Heart left ventricle (tissue), 16 donors: ENCODE results near the gene ANKRD11. TPM values are rescaled to one million over a fixed set of nuclear protein-coding genes. Genes with fewer than 3 reads are reported as not detected.
A peak's percentile ranks its signal among the peaks of the same experiment; 100 is the strongest.
"Not testable (repeated sequence)": the region's sequence is repeated elsewhere in the genome, so short reads cannot be mapped to it uniquely, and the experiment has no call there.

Source experiments
- ATAC-seq, 4 donors: fragments of 200-7000 bp; cut with Tn5 transposase; one replicate each; pipeline ENCODE4 v1.9.1; 2020 to 2022; ENCODE audit warnings: moderate library complexity in 4 of 4, mild to moderate bottlenecking in 3 of 4, moderate number of reproducible peaks in 1 of 4
- DNase-seq, 5 donors: peaks; one replicate each; pipeline ENCODE4 v3.0.0-alpha.2; 2020
- H3K27ac ChIP-seq, 12 donors: fragments of 200-600 bp; sonication (generic) in 4 of 12; one replicate each; pipeline versions ENCODE4 v1.5.0 to v1.8.0; 2016 to 2022; ENCODE audit warnings: mild to moderate bottlenecking in 2 of 12
- H3K27me3 ChIP-seq, 9 donors: fragments of 200-600 bp; sonication (generic) in 2 of 9; one replicate each; pipeline versions ENCODE4 v1.5.1 to v1.8.0; 2016 to 2022; ENCODE audit warnings: mild to moderate bottlenecking in 3 of 9
- H3K36me3 ChIP-seq, 9 donors: fragments of 200-600 bp; sonication (generic) in 2 of 9; one replicate each; pipeline versions ENCODE4 v1.5.0 to v1.8.0; 2018 to 2022; ENCODE audit warnings: mild to moderate bottlenecking in 2 of 9
- H3K4me1 ChIP-seq, 12 donors: fragments of 200-600 bp; sonication (generic) in 4 of 12; one replicate each; pipeline versions ENCODE4 v1.5.0 to v1.8.0; 2016 to 2022; ENCODE audit warnings: mild to moderate bottlenecking in 3 of 12
- H3K4me3 ChIP-seq, 12 donors: fragments of 200-600 bp; sonication (generic) in 4 of 12; one replicate each; pipeline versions ENCODE4 v1.5.0 to v1.8.0; 2017 to 2022; ENCODE audit warnings: mild to moderate bottlenecking in 9 of 12, moderate library complexity in 4 of 12
- H3K9me3 ChIP-seq, 12 donors: fragments of 200-600 bp; sonication (generic) in 4 of 12; one replicate each; pipeline versions ENCODE4 v1.5.0 to v1.8.0; 2016 to 2022; ENCODE audit warnings: mild to moderate bottlenecking in 1 of 12
- CTCF ChIP-seq, 12 donors: fragments of 200-600 bp; sonication (generic) in 4 of 12; IDR thresholded peaks; one replicate each; pipeline versions ENCODE4 v1.5.0 to v1.8.0; 2018 to 2022; ENCODE audit warnings: antibody characterized with exemption in 12 of 12, mild to moderate bottlenecking in 5 of 12
- POLR2A ChIP-seq, 2 donors: fragments of 450-650 bp; IDR thresholded peaks; one replicate each; pipeline ENCODE4 v1.6.1; 2017; ENCODE audit warnings: antibody characterized with exemption in 2 of 2, mild to moderate bottlenecking in 2 of 2, moderate library complexity in 2 of 2
- WGBS, 4 donors: extraction: QIAGEN DNeasy Blood & Tissue Kit in 2 of 4; methylation state at CpG; one replicate each; pipeline versions ENCODE4 v1.1.5 to v1.1.7; 2013 to 2018; 5-methylcytosine and 5-hydroxymethylcytosine counted together
- intact Hi-C, 10 donors: fragments of 100-400 bp; cut with DNase I; formaldehyde crosslinking; loops; one replicate each; pipeline versions ENCODE4 v1.11.1 to v1.14.2; 2022
- polyA plus RNA-seq, 2 donors: library from polyadenylated mRNA; stranded (reverse); fragments of 200-250 nt; gene quantifications; one replicate each; pipeline ENCODE4 v1.2.3, GENCODE V29; 2013
- total RNA-seq, 9 donors: library from RNA; depleted of rRNA in 2 of 9; stranded (reverse); fragments of >200 nt in 2 of 9; fragmentation: NEBNext Ultra II Directional in 3 of 9; extraction: Animal tissue kit (Norgen Biotek cat#: 25700) in 3 of 9; gene quantifications; one replicate each; pipeline versions ENCODE4 v1.1.0 to v1.2.4, GENCODE V29; 2016 to 2023
- donor health status: ischemic (EF 13 %, LVEDD 7.1; RV severe dilation, severe dysfunction).
- donor health status: healthy with polysubstance abuse.
- donor health status: DM: no; HTN: yes; CAD: no.
- donor health status: DM: no; HTN: no; CAD: no.
- donor health status: ischemic (EF 25% LVEDD 6.9; RV normal size, moderate dysfunction).
- donor health status: ischemic (EF 25% LVEDD 5.7; RV mildly dilated, moderate dysfunction).
- donor health status: healthy.
- donor health status: DM: yes; HTN: yes; CAD: no.
- donor health status: ischemic (EF 35%, LVEDD 5.7; RV mildly dilated, moderate dysfunction).
- donor health status: nonischemic (EF 11% LVEDD 7.7; RV severe dilation, severe dysfunction).
- donor health status: DM: yes; HTN: yes; CAD: no.
- donor health status: PGD.
- donor health status: ischemic (EF 29% LVEDD 5.4; RV normal size, mild dysfunction).
- donor health status: nonischemic (EF 23%, LVEDD 6.1; RV moderate dilation, normal function).

ANKRD11 gene
- total and polyA plus RNA-seq, 11 donors: 53.6 to 123 (median 67.7) TPM

GRCh38 chr16:89330177-89330856 lies 160.0 kb downstream of the ANKRD11 start:
- WGBS, 4 donors: 15 to 23% (median 21%) methylated on average over 10 to 25 of the region's 25 CpGs
- H3K4me1 ChIP-seq: peaks cover 20 to 87% (median 66%) of the 10 kb centered on the region in 12 donors
- no peaks in the 10 kb centered on the region for H3K36me3 ChIP-seq
- DNase-seq (peak in 3 of 5 donors; percentile 49 to 63 (median 57)), ATAC-seq (peak in 3 of 4 donors; percentile 13 to 47 (median 15))
- TF ChIP-seq POLR2A (IDR thresholded peaks at IDR 0.05): no peak
- no peak for TF ChIP-seq CTCF (IDR thresholded peaks at IDR 0.05)
- intact Hi-C loops: loop anchor here (2.0 to 10.0 kb wide), 11 partner anchors 54 to 314 kb away; partner anchors contain the start of genes SPG7 (in 7 of the 10) and ANKRD11 (in 1 of the 10)
- H3K4me3 ChIP-seq: peak overlapping the region in 4 of 12 donors; percentile 7 to 24 (median 20)
- H3K27me3 ChIP-seq: no peaks in the 10 kb centered on the region
- H3K9me3 ChIP-seq: no peaks in the 10 kb centered on the region
- peak overlapping the region in 11 of 12 donors; percentile 11 to 62 (median 58) for H3K27ac ChIP-seq

- not testable (repeated sequence) for H3K27me3 ChIP-seq, H3K36me3 ChIP-seq, ATAC-seq, H3K9me3 ChIP-seq, H3K4me3 ChIP-seq, DNase-seq
- Histone ChIP-seq H3K27ac (peak overlapping the region in 9 of 12 donors; percentile 11 to 62 (median 58)), H3K4me1 (peaks cover 15 to 87% (median 65%) of the 10 kb centered on the region in 12 donors)
- intact Hi-C loops: loop anchor here (2.0 to 10.0 kb wide), 11 partner anchors 55 to 315 kb away; partner anchors contain the start of genes SPG7 (in 7 of the 10) and ANKRD11 (in 1 of the 10)
- 81 to 86% (median 84%) methylated on average over 4 of the region's 4 CpGs for WGBS, 4 donors
Observed at GRCh38 chr16:89329830-89330176, 160.6 kb downstream of the ANKRD11 start.

GRCh38 chr16:89328412-89329400 lies 161.7 kb downstream of the ANKRD11 start:
- H3K9me3 ChIP-seq, ATAC-seq, DNase-seq, H3K27me3 ChIP-seq, intact Hi-C loops, H3K4me3 ChIP-seq, H3K36me3 ChIP-seq: not testable (repeated sequence)
- 69 to 82% (median 76%) methylated on average over 36 to 41 of the region's 41 CpGs for WGBS, 4 donors
- H3K4me1 ChIP-seq: peaks cover 7 to 87% (median 63%) of the 10 kb centered on the region in 12 donors
- peak overlapping the region in 2 of 12 donors; percentile 31 to 62 for H3K27ac ChIP-seq

- Histone ChIP-seq H3K9me3 (no peaks in the 10 kb centered on the region), H3K4me3 (no peak overlapping the region), H3K36me3 (no peaks in the 10 kb centered on the region), H3K27ac (peak overlapping the region in 11 of 12 donors; percentile 67 to 92 (median 82)), H3K27me3 (no peaks in the 10 kb centered on the region), H3K4me1 (peaks cover 19 to 88% (median 70%) of the 10 kb centered on the region in 12 donors)
- 79 to 89% (median 82%) methylated on average over 7 of the region's 7 CpGs for WGBS, 4 donors
- intact Hi-C loops: no loop called here
- DNase-seq (no peak), ATAC-seq (no peak)
- no peak for TF ChIP-seq CTCF (IDR thresholded peaks at IDR 0.05)
- no peak for TF ChIP-seq POLR2A (IDR thresholded peaks at IDR 0.05)
Observed at GRCh38 chr16:89326721-89327120, 163.6 kb downstream of the ANKRD11 start.
